ENCODE data around the gene SIX5. TPM values are rescaled to one million over a fixed set of nuclear protein-coding genes. Genes with fewer than 3 reads are reported as not detected.

Gene SIX5
- total RNA-seq, 1 donor from 2014 or later = 20.6 TPM

DNA sequence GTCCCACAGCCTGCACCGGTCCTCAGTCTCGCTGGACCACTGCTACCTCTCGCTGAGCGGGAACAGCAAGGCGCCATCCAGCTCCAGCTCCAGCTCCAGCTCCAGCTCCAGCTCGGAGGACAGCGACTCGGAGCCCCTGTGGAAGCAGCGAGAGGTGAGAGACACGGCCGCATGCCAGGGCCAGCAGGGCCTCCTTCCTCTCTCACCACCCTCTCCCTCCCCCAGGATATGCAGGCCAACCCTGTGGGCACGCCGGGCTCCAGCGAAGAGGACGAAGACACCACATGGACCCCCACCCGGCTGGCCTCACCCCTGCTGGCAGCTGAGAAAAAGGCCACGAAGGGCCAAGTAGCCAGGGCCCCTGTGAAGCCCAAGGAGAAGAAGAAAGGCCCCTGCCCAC, 7.3 kb downstream of the SIX5 start:
- Histone ChIP-seq H3K36me3 (peaks cover 0 to 7% of the 10 kb centered on the region in 2 donors), H3K4me3 (no peak overlapping the region), H3K27ac (no peak overlapping the region), H3K27me3 (no peaks in the 10 kb centered on the region), H3K9me3 (no peaks in the 10 kb centered on the region), H3K4me1 (peaks cover 33% of the 10 kb centered on the region)
- DNase-seq (ENCODE audit: extremely low spot score in 2 of 2) = no peak
- TF ChIP-seq POLR2AphosphoS5 (IDR thresholded peaks at IDR 0.05; ENCODE audit: insufficient read depth in 1 of 2, low read depth in 1 of 2) (no peak), POLR2A (IDR thresholded peaks at IDR 0.05) (no peak)
- TF ChIP-seq, protein P1, sequence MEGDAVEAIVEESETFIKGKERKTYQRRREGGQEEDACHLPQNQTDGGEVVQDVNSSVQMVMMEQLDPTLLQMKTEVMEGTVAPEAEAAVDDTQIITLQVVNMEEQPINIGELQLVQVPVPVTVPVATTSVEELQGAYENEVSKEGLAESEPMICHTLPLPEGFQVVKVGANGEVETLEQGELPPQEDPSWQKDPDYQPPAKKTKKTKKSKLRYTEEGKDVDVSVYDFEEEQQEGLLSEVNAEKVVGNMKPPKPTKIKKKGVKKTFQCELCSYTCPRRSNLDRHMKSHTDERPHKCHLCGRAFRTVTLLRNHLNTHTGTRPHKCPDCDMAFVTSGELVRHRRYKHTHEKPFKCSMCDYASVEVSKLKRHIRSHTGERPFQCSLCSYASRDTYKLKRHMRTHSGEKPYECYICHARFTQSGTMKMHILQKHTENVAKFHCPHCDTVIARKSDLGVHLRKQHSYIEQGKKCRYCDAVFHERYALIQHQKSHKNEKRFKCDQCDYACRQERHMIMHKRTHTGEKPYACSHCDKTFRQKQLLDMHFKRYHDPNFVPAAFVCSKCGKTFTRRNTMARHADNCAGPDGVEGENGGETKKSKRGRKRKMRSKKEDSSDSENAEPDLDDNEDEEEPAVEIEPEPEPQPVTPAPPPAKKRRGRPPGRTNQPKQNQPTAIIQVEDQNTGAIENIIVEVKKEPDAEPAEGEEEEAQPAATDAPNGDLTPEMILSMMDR (IDR thresholded peaks at IDR 0.05) = no peak
- intact Hi-C loops (cut with DNase I) = no loop called here

DNA sequence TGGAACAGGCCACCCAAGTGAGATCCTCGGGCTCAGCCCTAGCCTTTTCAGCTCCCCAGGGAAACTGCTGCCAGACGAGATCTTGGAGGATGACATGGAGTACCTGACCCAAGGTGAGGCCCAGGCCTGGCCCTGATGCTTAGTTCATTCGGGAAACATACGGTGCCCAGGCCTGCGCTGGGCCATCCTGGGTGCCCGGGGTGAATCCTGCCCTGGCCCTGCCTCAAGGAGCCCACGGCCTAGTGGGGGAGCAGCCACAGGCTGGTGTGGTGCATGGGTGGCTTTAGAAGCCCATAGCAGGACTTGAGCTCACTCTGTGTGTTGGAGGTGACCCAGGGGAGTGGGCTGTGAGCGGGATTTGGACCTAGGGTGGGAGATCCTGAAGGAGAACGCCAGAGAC, 10.1 kb downstream of the SIX5 start:
- Histone ChIP-seq H3K9me3 (no peaks in the 10 kb centered on the region), H3K27me3 (no peaks in the 10 kb centered on the region), H3K4me1 (peaks cover 5% of the 10 kb centered on the region), H3K4me3 (no peak overlapping the region), H3K36me3 (no peaks in the 10 kb centered on the region), H3K27ac (no peak overlapping the region)
- intact Hi-C loops (cut with DNase I) = no loop called here
- no peak for DNase-seq (ENCODE audit: extremely low spot score in 2 of 2)
- TF ChIP-seq, protein P1 (IDR thresholded peaks at IDR 0.05) = no peak
- no peak for TF ChIP-seq POLR2AphosphoS5 (IDR thresholded peaks at IDR 0.05; ENCODE audit: insufficient read depth in 1 of 2, low read depth in 1 of 2)
- no peak for TF ChIP-seq POLR2A (IDR thresholded peaks at IDR 0.05)

DNA sequence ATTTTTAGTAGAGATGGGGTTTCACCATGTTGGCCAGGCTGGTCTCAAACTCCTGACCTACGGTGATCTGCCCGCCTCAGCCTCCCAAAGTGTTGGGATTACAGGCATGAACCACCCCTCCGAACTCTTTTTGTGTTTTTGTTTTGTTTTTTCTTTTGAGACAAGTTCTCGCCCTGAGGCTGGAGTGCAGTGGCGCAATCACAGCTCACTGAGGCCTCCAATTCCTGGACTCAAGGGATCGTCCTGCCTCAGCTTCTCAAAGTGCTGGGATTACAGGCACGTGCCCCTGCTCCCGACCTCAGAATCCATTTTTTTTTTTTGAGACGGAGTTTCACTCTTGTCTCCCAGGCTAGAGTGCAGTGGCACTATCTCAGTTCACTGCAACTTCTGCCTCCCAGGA, 11.4 kb downstream of the SIX5 start:
- no peak for DNase-seq (ENCODE audit: extremely low spot score in 2 of 2)
- Histone ChIP-seq H3K27ac (no peak overlapping the region), H3K9me3 (no peaks in the 10 kb centered on the region), H3K4me3 (no peak overlapping the region), H3K4me1 (no peaks in the 10 kb centered on the region), H3K27me3 (no peaks in the 10 kb centered on the region), H3K36me3 (no peaks in the 10 kb centered on the region)
- intact Hi-C loops (cut with DNase I) = no loop called here
- TF ChIP-seq POLR2A (IDR thresholded peaks at IDR 0.05) (no peak), POLR2AphosphoS5 (IDR thresholded peaks at IDR 0.05; ENCODE audit: insufficient read depth in 1 of 2, low read depth in 1 of 2) (no peak)
- TF ChIP-seq, protein P1 (IDR thresholded peaks at IDR 0.05) = no peak

DNA sequence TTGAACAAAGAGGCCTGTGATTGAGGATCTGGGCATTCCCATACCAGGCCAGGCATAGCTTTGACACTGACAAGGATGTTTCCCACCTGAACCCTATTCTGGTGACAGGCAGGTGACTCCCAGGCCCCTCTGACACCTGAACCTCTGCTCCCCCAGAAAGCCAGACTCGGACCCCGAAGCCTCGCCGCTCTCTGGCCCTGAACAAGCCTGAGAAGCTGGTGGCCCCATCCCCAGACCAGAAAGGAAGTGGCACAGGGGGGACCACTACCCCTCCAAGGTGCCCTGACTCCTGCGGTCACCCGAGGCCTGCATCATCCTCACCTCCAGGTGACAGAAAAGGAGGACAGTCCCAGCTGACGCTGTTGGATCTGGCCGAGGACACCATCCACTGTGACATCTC, 14.7 kb downstream of the SIX5 start:
- Histone ChIP-seq H3K27ac (no peak overlapping the region), H3K36me3 (no peaks in the 10 kb centered on the region), H3K4me3 (no peak overlapping the region), H3K9me3 (no peaks in the 10 kb centered on the region), H3K4me1 (no peaks in the 10 kb centered on the region), H3K27me3 (no peaks in the 10 kb centered on the region)
- no peak for DNase-seq (ENCODE audit: extremely low spot score in 2 of 2)
- intact Hi-C loops (cut with DNase I) = no loop called here
- TF ChIP-seq POLR2A (IDR thresholded peaks at IDR 0.05) = no peak
- TF ChIP-seq POLR2AphosphoS5 (IDR thresholded peaks at IDR 0.05; ENCODE audit: insufficient read depth in 1 of 2, low read depth in 1 of 2) = no peak
- TF ChIP-seq, protein P1 (IDR thresholded peaks at IDR 0.05) = no peak

DNA sequence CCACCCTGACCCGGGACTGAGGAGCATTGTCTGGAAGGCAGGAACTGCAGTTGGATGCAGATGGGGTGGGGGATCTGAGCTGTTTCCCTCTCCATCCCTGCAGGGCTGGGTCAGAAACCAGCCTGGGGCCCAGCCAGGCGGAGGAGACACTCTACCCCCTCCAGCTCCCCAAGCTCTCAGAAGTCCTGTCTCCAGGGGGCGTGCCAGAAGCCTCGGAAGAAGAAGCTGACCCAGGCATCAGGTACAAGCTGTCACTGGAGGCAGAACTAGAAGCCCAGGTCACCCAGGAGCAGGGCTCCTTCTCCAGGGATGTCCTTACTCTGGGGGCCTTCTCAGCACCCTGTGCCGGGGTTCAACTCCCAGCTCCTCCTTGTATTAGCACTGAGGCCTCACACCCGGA, 15.5 kb downstream of the SIX5 start:
- intact Hi-C loops (cut with DNase I) = no loop called here

More for the DNA sequence above, 15.5 kb downstream of the SIX5 start:
- Histone ChIP-seq H3K27me3 (no peaks in the 10 kb centered on the region), H3K36me3 (no peaks in the 10 kb centered on the region), H3K4me1 (no peaks in the 10 kb centered on the region), H3K9me3 (no peaks in the 10 kb centered on the region), H3K27ac (no peak overlapping the region), H3K4me3 (no peak overlapping the region)
- TF ChIP-seq POLR2A (IDR thresholded peaks at IDR 0.05) (no peak), POLR2AphosphoS5 (IDR thresholded peaks at IDR 0.05; ENCODE audit: insufficient read depth in 1 of 2, low read depth in 1 of 2) (no peak)
- TF ChIP-seq, protein P1 (IDR thresholded peaks at IDR 0.05) = no peak
- DNase-seq (ENCODE audit: extremely low spot score in 2 of 2) = no peak
